ENCODE results near the gene RUNX1.

Gene RUNX1

DNA sequence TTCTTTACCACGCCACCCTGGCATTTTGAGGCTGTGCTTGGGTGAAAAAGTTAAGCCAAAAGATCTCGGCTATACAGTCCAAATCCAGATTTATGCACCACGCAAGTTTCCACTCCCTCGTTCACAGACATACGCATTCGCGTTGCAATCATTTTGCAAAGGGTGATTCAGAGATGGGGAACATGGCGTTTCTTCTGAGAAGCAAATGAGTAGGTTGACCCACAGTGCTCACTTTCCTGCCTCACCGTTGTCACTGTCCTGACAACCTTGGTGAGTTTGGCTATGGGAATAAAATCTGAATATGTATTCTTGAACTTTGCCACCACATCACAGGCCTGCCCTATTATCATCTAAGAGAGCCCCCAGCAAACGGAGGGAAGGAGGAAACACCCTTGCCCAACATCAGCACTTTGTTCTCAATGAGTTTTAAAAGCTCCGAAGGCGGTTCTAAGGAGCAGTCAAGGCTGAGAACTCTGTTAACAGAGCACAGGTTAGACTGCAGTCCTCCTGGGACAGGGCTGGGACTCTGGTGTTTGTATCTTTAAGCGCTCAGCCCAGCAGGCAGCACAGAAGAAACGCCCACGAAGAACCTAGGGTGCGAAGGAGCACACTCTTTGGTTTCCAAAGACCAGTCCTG, 86.4 kb downstream of the RUNX1 start:
- no peaks in the 10 kb centered on the region for H3K36me3 ChIP-seq (ENCODE audit: control insufficient read depth, insufficient read depth, low read length)
- H3K4me3 ChIP-seq (replicated peaks; ENCODE audit: low read depth, low read length): no peak overlapping the region
- peaks cover 1% of the 10 kb centered on the region for H3K27me3 ChIP-seq (replicated peaks; ENCODE audit: control insufficient read depth, insufficient read depth, low read length)
- TF ChIP-seq, protein P1, sequence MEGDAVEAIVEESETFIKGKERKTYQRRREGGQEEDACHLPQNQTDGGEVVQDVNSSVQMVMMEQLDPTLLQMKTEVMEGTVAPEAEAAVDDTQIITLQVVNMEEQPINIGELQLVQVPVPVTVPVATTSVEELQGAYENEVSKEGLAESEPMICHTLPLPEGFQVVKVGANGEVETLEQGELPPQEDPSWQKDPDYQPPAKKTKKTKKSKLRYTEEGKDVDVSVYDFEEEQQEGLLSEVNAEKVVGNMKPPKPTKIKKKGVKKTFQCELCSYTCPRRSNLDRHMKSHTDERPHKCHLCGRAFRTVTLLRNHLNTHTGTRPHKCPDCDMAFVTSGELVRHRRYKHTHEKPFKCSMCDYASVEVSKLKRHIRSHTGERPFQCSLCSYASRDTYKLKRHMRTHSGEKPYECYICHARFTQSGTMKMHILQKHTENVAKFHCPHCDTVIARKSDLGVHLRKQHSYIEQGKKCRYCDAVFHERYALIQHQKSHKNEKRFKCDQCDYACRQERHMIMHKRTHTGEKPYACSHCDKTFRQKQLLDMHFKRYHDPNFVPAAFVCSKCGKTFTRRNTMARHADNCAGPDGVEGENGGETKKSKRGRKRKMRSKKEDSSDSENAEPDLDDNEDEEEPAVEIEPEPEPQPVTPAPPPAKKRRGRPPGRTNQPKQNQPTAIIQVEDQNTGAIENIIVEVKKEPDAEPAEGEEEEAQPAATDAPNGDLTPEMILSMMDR (IDR thresholded peaks at IDR 0.05; ENCODE audit: insufficient read depth, low read length, poor library complexity, severe bottlenecking): no peak
- no peak for DNase-seq (ENCODE audit: extremely low read depth, insufficient read length)

DNA sequence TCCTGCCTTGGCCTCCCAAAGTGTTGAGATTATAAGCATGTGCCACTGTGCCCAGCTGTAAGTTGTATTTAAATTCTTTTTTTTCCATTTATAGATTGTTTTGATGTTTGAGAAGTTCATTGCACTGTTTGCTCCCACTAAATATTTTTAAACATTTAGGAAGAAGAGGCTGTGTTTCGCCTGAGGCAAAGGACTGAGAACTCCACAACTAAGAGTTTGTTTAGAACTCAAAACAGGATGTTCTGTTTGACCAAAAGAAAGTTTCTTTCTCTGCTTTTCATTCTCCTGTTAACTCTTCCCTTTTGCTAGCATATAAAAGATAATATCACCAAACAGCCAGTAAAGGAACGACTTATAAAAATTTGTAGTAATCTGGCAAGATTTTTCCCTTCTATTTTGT, 87.0 kb downstream of the RUNX1 start:
- Histone ChIP-seq H3K36me3 (ENCODE audit: control insufficient read depth, insufficient read depth, low read length) (no peaks in the 10 kb centered on the region), H3K27me3 (replicated peaks; ENCODE audit: control insufficient read depth, insufficient read depth, low read length) (peaks cover 1% of the 10 kb centered on the region), H3K4me3 (replicated peaks; ENCODE audit: low read depth, low read length) (no peak overlapping the region)
- no peak for DNase-seq (ENCODE audit: extremely low read depth, insufficient read length)
- TF ChIP-seq, protein P1 (IDR thresholded peaks at IDR 0.05; ENCODE audit: insufficient read depth, low read length, poor library complexity, severe bottlenecking): no peak

DNA sequence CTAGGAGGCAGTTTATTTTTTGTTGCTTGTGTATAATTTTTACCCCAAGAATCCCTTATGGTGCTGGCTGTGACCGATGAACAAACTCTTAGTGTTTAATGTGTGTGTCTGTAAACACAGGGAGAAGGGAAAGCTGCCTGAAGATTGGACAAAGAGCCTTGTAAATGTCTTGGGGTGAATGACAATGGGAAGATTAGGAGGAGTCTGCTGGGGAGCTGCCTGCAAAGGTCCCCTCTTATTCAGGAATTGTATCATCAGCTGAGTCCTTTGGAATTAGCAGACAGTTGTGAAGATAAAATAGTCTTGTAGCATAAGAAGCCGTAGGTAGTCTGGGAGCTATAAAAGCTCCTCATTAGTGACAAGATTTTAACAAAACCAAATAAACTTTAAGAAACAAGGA, 88.4 kb downstream of the RUNX1 start:
- TF ChIP-seq, protein P1 (IDR thresholded peaks at IDR 0.05; ENCODE audit: insufficient read depth, low read length, poor library complexity, severe bottlenecking): no peak
- H3K4me3 ChIP-seq (replicated peaks; ENCODE audit: low read depth, low read length): no peak overlapping the region
- no peak for DNase-seq (ENCODE audit: extremely low read depth, insufficient read length)
- peaks cover 1% of the 10 kb centered on the region for H3K27me3 ChIP-seq (replicated peaks; ENCODE audit: control insufficient read depth, insufficient read depth, low read length)
- no peaks in the 10 kb centered on the region for H3K36me3 ChIP-seq (ENCODE audit: control insufficient read depth, insufficient read depth, low read length)

DNA sequence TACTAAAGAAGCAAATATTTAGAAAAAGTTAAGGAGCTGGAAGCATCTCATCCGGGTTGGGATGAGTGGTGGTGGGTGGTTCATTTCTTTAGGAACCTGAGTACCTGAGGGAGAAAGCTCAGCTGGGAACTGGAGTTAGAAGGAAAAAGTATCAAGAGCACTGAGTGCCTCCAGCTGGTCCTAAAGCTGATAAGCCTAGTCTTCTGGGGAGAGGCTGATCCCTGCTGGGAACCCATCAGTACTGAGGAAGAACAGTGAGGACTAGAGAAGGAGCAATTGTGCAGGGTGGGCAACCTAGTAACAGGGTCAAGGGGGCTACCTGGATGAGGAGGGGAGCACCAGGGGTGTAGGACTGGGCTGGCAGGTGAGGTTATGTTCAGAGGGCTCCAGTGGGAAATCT, 89.5 kb downstream of the RUNX1 start:
- DNase-seq (ENCODE audit: extremely low read depth, insufficient read length): no peak
- no peaks in the 10 kb centered on the region for H3K36me3 ChIP-seq (ENCODE audit: control insufficient read depth, insufficient read depth, low read length)
- TF ChIP-seq, protein P1 (IDR thresholded peaks at IDR 0.05; ENCODE audit: insufficient read depth, low read length, poor library complexity, severe bottlenecking): no peak
- H3K4me3 ChIP-seq (replicated peaks; ENCODE audit: low read depth, low read length): no peak overlapping the region
- peaks cover 1% of the 10 kb centered on the region for H3K27me3 ChIP-seq (replicated peaks; ENCODE audit: control insufficient read depth, insufficient read depth, low read length)

DNA sequence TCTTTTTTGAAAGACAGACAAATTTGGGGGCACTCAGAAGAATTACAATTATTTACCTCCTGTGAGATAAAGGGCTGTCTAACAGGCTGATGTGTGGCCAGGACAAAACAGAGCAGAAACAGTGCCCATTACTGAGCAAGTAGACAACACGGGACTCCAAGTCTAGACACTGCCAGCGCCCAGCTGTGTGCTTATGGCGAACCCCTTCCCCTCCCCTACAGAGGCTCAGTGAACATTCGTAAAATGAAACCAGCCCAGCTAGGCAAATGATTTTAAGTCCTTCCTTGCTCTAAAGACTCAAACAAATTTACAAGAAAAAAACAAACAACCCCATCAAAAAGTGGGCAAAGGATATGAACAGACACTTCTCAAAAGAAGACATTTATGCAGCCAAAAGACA, 91.1 kb downstream of the RUNX1 start:
- Histone ChIP-seq H3K36me3 (ENCODE audit: control insufficient read depth, insufficient read depth, low read length) (no peaks in the 10 kb centered on the region), H3K27me3 (replicated peaks; ENCODE audit: control insufficient read depth, insufficient read depth, low read length) (no peaks in the 10 kb centered on the region; the same call in none of the 2 replicates), H3K4me3 (replicated peaks; ENCODE audit: low read depth, low read length) (no peak overlapping the region)
- no peak for DNase-seq (ENCODE audit: extremely low read depth, insufficient read length)
- TF ChIP-seq, protein P1 (IDR thresholded peaks at IDR 0.05; ENCODE audit: insufficient read depth, low read length, poor library complexity, severe bottlenecking): no peak
